HL-60/S4 (cell line): Measurements from ENCODE around the gene TBX5.

Experiments
- in situ Hi-C: fragments of 300-500 bp; cut with MboI; formaldehyde crosslinking; loops from 2 replicates; pipeline ENCODE4 v1.14.3; 2022; ENCODE audit warnings: low sequenced_read_pairs

TBX5 gene

DNA sequence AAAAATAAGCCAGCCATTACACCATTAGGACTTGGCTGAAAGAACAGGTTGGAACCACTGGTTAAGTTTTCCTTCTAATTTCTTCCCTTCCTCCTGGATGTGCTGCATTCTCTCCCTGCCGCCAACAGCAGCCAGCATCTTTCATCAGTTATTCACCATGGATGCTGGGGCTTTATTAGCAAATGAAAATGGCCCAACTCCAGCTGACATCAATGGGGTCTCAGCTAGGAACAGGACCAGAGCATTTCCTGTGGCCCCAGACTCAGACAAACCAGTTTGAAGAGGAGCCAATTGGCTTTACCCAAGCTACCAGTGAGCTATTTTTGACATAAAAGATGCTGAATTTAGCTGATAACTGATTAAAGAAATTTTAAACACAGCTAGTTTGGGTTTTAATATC is 26.0 kb upstream of the TBX5 start:
- in situ Hi-C loops: no loop called here

DNA sequence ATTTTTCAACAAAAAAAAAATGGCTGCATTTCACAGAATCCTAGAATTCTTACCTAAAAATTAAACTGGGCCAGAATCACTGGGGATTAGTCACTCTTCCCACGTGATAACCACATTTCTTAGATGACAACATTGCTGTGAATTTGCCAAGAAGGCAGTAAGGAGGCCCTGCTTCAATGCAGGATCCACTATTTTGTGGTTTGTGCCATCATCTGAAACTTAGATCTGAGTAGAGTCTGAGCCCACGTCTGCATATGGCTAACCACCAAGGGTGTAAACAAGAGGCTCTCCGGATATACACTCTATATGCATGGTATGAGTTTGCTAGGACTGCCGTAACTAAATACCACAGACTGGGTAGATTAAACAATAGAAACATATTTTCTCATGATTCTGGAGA is 24.4 kb upstream of the TBX5 start:
- in situ Hi-C loops: no loop called here

DNA sequence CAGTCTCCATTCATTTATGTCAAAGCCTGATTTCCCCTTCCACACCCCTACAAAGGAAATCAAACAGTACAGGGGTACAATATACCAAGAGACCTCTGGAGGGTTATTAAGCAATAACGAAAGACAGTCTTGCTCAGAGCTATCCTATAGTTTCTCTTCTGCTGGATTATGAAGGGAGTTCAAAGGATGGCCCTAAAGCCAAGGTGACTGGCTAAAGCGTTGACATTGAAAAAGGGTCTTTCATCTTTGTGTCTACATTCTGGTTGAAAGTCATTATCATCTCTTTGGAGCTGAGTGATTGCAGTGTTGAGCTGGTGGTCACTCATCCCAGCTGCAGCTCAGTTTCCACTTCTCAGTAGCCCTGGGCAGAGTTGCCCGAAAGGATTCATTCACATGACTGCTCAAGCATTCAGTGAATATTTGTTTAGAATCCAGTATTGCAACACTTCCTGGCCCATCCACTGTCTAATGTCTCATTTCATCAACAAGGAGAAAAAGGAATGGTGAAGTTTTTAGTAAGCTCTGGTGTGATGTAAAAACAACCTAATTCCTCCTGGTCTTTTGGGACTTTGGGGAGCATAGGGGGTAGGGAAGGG is 19.2 kb upstream of the TBX5 start:
- in situ Hi-C loops: no loop called here

DNA sequence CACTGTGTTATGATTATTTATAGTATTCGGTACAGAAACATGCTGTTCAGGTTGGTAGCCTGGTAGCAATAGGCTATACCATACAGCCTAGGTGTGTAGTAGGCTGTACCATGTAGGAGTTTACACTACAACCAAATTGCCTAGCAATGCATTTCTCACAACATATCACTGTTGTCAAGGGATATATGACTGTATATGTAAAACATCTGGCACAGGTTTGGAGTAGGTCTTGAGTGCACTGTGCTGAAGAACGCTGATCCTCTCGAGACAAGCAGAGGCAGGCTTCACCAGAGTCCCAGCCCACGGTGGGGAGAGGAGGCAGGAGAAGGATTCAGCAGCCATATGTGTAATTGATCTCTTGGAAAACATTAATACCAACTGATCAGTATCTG is 15.0 kb upstream of the TBX5 start:
- in situ Hi-C loops: no loop called here

DNA sequence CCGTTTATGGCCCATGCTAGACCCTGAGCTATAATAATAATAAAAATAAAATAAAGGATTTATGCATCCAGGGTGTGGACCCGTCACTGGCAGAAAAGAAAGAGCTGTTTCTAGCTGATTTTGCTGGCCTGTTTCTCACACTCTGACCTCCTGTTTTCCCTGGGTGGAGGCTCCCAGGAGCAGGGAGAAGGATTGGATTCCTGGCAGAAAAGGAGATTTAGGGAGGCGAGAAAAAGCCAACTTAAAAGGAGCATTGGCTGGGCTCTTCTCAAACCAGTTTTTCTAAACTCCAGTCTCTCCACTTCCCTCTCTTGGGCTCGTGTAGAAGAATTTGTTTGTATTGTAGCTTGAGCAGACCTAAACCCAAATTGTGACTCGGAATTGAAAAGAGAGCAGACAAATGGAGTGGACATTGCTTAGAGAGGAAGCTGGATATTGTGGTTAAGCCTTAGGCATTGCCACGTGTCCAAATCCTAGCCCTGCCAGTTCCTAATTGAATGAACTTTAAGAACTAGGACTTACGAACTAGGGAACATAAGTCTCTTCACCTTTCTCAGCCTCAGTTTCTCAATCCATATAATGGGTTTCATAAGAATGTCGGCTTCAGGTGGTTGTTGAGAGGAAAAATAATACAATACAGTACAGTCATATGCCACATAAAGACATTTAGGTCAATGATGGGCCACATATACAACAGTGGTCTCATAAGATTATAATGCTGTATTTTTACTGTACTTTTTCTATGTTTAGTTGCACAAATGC is 14.4 kb upstream of the TBX5 start:
- in situ Hi-C loops: no loop called here

DNA sequence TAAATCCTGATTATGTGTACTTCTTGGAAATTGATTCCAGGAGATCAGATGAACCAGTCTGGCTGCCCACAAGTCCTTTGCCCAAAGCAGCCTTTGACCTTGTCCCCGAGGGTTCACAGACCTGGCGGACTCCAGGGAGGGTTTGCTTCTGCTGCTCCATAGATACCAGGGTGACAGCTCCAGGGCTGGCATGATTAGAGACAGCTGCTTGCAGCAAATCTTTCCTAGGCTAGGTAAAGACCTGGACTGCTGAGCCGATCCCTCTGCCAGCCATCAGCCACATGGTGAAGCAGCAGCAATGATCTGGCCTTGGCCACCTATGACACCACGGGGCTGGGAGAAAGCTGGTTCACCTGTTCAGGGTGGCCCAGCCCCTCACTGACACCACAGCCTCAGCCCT is 10.1 kb upstream of the TBX5 start:
- in situ Hi-C loops: no loop called here

DNA sequence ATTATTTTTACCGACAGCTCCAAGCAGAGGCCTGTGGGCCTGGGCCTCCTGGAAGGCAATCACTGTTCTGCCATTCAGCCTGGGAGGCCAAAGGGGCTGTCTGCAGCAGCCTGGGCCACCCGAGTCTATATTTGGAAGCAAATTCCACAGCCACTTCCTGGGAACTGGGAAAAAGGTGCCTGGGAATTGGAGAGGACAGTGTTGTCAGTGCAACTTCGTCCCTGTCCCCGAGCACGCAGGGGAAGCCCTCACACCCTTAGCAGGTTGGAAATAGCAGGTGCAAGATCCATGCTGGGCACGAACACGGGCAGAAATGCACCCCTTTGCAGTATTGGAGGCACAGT is 9.6 kb upstream of the TBX5 start:
- in situ Hi-C loops: no loop called here

DNA sequence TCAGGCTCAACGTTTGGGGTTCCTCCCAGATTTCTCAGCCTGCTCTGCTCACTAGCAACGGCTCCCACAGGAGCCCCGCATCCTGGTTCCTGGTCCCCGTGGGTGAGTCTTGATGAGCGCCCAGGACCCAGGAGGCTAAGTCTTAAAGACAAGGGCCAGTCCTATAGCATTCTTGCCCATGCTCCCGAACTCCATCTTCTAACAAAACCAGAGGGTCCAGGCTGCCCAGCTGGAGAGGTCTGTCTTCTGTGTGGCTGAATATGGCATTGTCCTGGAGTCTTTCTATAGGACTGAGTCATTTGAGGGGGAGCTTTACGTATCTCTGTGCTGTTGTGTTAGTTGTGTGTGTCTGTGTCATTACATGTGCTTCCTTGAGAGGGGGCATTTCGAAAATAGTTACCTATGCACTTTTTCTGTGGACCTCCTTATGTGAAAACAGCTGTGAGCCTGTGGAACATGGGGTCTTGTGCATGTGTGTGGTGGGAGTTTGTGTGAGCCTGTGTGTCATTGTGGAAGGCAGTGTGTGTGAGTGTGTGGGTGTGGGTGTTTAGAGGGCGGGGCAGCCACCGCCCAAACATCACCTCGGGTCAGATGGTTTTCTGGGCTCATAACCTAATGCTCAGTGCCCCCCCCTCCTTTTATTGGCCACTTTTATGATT is 9.1 kb upstream of the TBX5 start:
- in situ Hi-C loops: no loop called here

DNA sequence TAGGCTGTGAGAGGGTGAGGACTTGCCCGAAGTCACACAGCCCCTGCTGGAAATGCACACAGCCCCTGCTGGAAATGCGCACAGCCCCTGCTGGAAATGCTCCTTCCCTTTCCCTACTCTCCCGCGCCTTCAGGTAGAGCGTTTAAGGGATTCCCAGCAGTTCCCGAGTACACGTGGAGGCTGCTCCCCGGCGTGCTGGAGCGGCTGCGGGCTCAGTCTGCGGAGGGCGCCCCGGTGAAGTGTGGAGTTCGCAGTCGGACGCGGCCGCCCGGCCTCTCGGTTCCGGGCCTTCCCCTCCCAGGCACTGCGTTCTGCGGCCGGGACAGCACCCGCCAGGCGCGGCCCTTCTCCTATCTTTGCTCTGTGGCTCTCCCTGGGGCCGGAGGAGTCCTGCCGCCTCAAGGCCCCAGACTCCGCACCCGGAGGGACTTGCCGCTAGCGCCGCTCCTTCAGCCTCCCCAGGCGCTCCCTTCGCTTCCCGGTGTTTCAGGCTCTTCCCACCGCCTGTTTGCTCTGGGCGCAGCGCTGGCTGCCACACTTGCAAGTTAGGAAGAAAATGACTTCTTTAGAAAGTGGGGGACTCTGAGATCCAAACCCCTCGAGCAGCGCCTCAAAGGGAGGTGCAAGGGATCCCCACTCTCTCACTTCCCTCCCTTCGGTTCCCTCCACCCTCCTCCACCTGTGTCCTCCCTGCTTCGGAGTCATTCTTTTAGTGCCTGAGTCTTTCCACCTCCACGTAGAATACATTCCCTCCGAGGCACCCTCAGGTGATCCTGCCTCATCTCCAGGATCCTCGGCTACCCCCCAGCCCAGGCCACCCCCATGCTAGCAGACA is 8.3 kb upstream of the TBX5 start:
- in situ Hi-C loops: no loop called here

DNA sequence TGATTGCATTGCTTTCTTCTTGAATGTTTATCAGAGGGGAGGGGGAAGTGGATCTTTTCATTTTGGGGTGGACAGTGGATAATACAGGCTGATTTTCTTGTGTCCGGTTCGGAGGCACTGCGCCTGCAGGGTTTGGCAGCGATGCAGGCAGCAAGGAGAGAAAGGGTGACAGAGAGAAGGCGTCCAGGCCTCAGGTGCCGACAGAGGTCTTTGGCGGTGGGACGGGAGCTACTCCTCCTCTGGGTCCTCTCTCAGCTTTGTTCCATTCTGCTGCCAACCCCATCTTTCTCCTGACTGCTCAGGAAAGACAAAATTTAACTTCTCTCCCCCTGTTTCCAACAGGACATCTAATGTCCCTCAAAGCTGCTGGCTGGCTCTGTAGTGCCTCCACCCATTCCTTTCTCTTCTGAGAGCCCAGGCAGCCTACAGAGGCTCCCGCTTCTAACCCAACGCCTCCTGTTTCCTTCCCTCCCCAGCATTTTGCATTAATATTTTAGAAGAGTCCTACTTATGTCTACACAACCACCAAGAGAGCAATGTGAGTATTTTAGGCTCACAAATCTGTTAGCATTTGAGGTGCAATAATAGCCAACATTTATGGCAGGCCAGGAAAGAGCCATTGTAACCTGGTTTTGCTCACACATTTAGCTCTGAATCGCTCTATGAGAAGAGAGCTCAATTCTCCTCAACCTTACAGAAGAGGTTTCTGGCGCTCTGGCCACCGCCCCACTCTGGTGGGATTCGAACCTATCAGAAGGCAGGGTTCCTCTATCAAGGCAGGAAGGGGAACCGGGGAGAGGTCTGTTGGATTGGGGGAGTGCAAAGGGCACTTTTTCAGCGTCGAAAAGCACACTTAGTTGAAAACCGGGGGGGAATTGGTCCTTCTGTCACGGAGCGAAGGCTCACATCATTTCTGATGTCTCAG is 7.1 kb upstream of the TBX5 start:
- in situ Hi-C loops: no loop called here

DNA sequence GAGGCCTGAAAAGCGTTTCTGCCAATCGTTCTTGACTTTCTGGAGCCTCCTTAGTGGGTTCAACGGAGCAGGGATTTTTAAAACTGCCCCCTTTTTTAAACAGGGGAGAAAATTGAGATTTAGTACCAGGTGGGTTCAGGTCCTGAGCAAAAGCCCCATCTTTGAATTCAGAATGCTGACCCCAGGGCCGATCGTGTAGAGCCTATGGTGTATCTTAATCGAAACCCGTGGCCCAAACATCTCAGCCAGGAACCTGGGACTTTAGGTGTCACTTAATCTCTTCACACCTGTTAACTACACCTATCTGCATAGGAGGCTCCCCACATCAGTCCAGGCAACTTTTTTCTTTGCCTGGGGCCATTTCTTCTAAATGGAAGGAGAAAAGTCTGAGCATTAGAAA is 6.4 kb upstream of the TBX5 start:
- in situ Hi-C loops: no loop called here

DNA sequence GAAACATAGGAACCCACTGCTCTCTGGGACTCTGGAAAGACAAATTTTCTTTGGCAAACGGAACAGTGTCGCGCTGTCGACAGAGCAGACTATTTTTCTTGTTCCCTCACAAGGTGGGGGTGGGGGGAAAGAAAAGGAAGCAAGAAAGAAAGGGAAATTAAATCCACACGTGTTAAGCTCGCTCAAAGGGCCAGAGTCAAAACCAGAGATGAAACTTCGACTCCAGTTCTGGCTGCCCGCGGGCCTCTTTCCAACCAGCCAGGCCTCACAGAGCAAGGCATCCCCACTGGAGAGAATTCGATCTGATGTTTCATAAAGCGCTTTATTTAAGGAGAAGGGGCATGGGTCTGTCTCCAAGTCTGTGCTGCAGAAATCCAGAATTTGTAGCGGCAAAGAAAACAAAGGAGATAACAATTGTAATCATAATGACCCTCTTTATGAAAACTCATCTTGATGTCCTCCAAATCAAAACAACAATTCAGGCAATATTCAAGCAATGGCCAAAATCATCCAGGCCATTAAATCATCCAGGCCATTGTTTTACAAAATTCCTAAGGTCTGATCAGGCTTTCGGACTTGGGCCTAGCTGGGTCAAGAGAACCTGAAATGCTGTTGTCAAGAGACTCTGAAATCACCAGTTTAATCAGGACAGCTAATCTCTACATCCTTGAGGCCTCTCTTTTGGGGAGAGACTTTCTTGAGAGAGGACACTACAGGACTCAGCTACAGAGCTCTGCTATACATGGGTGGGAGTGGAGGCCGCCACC is 5.3 kb upstream of the TBX5 start:
- in situ Hi-C loops: no loop called here

DNA sequence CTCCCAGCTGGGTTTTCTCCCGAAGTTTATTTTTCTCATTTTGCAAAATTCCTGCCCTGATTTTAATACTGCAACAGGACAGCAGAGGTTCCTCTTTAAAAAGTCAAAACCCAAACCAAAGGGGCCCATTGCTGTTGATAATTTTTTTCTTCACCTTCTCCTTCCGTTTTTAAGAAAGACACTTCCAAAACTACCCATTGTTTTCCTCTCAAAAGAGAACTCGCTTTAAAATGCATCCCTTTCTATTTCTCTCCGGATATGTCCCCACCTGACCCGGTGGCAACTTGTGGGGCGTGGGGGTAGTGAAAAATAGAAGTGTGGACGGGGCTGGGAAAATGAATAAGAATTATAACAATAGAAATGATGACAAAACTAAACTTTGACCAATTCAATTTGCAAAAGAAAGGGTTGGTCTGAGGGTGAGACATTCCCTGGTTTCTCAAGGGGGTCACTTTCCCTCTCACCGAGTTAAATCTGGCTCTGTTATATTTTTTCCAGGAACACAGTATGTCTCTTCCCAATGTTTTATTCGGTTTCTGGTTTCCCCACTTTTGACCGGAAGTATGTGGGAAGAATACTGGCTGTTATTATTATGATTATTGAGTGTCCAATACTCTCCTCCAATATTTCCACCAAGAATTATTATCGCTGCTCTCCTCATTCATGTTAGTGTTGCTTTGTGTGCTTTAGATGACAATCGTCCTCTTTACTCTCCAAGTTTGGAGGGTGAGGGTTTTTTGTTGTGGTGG is 4.1 kb upstream of the TBX5 start:
- in situ Hi-C loops: no loop called here

DNA sequence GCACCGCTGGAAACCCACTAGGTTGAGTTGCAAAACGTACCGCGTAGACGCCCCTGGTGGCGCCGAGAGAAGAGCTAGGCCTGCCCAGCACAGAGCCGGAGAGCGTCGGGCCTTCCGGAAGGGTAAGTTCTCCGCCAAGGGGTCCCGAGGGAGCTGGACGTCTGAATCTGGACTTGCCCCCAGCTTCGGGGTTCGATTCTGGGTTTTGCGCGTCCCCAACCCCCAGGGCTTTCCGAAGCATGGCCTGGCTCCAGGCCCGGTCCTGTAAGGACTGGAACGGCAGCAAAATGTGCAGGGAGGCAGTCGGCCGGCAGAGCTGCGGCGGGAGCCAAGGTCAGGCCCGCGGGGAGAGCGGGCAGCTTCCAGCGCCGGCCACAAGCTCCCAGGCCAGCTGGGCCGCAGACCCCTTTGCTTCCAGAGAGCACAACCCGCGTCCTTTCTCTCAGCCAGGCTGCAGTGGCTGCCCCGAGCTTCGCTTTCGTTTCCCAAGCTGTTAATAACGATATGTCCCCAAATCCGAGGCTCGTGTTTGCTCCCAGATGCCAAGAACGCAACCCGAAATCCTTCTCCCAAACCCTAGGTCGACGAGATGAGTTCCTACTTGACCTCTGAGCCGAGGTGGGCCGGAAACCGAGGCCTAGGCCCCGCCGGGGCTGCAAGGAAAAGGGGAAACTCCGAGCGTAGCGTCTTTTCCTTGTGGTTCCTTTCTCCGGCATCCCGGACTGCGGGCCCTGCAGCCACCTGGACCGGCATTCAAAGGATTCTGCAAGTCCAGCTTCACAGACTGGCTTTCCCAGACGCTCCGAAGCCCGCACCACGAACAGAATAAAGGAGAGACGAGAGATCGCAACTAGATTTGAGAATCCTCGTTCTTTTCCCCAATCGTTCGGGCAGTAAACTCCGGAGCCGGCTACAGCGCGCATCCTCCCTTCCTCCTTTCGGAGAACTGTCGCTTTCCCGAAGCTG is 3.2 kb upstream of the TBX5 start:
- in situ Hi-C loops: no loop called here

DNA sequence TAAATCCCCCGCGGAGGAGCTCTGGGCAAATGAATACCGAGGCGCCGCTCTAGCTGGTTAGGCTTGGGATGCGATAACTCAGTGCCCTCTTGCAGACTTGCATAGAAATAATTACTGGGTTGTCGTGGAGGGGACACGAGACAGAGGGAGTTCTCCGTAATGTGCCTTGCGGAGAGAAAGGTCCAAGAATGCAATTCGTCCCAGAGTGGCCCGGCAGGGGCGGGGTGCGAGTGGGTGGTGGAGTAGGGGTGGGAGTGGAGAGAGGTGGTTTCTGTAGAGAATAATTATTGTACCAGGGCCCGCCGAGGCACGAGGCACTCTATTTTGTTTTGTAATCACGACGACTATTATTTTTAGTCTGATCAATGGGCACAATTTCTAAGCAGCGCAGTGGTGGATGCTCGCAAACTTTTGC is 2.5 kb upstream of the TBX5 start:
- in situ Hi-C loops: no loop called here

DNA sequence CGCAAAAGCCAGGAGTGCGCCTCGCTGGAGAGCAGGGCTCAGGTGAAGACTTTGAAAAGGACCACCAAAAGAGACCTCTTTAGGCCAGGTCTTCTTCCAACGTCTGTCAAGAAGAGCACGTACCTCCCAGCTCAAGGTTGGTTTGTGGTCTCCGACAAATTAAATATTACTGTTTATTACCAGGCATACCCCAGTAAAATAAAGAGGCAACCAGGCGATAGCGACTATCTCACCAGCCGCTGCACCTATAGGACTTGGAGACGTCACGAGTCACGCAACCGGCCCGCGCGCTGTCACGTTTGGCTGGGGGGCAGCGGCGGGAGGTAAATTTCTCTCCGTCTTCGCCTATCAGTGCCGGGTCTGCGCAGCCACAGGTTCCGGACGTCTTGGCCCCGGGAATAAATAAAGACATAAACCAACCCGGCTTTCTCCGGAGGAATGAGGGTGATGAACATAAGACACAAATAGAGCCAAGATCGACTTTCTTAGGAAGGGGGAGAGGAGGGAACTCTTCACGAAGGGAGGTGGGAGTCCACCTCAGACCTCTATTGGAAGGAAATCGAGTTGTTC is 2.0 kb upstream of the TBX5 start:
- in situ Hi-C loops: no loop called here

DNA sequence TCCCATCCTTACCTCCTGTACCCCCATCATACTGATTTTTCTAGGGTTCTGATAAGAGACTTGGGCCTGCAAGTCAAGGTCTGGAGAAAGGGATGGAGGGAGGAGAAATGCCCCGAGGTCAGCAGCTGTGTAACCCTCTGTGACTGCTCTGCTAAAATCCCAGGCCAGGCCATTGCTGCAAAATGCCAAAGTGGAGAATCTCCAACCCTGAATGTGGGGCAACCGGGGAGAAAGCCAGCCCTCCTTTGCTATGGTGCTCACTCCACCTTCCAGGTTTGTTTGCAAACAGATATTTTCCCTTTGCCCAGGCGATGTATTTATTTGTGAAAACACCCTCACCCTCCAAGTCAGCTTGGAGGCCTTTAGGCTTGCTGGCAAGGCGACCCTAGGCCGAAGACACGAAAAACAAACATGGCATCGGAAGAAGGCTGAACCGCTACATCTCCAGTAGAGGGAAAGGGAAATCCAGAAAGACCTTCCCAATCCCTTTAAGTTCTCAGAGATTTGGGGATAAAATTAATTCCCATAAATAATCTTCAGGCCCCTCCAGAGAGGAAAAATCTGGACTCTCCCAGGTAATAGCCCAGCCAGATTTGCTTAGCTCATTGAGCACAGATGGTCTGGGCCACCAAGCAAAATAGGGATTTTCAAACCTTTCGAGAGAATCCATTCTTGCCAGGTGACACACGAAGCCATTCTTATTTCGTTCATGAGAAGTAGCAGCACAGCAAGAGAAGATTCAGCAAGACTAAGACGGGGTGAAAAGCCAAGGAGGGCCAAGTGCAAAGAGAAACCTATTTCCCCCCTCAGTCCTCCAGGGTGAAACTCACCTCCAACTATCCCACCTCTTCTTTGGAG is 1.3 kb upstream of the TBX5 start:
- in situ Hi-C loops: no loop called here
